IPS DF 4.7 (cell line): ENCODE data around the gene SPRY2.
"Not testable (repeated sequence)": the region's sequence is repeated elsewhere in the genome, so short reads cannot be mapped to it uniquely, and the experiment has no call there.

ENCODE experiments used
- DNase-seq: peaks from one replicate; pipeline ENCODE4 v3.0.0-alpha.2; 2013; ENCODE audit warnings: low spot score; ENCODE audit errors: extremely low read depth

Gene SPRY2

DNA sequence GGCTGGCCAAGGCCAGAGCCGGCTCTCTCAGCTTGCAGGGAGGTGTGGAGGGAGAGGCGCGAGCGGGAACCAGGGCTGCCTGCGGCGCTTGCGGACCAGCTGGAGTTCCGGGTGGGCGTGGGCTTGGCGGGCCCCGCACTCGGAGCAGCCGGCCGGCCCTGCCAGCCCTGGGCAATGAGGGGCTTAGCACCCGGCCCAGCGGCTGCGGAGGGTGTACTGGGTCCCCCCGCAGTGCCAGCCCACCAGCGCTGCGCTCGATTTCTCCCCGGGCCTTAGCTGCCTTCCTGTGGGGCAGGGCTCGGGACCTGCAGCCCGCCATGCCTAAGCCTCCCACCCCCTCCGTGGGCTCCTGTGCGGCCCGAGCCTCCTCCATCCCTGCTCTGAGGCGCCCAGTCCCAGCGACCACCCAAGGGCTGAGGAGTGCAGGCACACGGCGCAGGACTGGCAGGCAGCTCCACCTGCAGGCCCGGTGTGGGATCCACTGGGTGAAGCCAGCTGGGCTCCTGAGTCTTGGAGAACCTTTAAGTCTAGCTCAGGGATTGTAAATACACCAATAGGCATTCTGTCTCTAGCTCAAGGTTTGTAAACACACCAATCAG, 14.7 kb upstream of the SPRY2 start:
- not testable (repeated sequence) for DNase-seq

- no peak for DNase-seq
Measured at GRCh38 chr13:80348750-80349149, 7.8 kb upstream of the SPRY2 start.

- DNase-seq = no peak
Measured at GRCh38 chr13:80348314-80348713, 7.4 kb upstream of the SPRY2 start.

GRCh38 chr13:80345771-80346510, 5.0 kb upstream of the SPRY2 start:
- no peak for DNase-seq

DNA sequence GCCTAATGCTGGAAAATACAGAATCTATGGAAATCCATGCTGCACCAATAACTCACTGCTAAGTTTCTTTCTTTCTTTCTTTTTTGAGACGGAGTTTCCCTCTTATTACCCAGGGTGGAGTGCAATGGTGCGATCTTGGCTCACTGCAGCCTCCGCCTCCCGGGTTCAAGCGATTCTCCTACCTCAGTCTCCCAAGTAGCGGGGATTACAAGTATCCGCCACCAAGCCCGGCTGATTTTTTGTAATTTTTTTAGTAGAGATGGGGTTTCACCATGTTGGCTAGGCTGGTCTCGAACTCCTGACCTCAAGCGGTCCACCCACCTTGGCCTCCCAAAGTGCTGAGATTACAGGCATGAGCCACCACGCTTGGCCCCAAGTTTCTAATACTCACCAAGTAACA, 3.1 kb upstream of the SPRY2 start:
- not testable (repeated sequence) for DNase-seq

DNA sequence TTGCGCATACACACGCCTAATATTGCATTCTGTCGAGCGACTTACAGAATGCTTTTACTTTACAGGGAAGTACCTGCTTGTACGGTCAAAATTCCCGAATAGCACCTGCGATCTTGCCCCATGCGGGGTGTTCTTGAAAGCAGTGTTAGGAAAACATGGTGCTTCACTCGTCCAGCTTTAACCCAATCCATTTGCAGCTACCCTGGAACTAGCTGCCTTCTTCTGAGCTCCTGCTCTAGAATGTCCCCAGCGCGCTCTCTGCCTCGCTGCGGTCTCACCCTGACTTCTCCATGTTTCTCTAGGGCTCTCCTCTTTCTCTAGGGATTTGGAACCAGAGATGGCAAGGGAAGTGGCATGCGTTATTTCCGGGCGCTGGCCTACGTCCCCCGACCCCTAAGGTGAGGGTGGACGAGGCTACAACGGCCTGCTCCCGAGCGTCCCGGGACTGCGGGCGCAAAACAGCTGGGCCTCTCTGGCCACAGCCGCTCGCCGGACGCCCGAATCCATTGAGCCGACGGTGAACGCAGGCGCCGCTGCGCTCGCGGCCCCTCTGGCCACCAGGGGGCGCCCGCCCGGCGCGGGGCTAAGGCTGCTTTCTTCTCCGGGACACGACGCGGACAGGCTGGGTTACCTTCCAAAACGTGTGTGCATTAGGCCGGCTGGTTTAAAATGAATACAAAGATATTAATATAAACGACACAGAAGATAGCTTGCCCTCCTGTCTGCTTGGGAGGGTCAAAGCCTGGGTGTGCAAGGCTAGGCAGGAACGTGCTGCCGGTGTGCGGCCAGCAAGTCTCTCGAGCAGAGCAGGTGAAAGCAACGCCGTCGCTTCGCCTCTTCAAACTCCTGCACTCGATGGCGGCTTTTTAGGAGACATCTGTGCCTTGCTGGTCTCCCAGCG, 1.8 kb upstream of the SPRY2 start:
- DNase-seq = no peak

- DNase-seq = no peak
Measured at GRCh38 chr13:80341756-80342370, 937 bp upstream of the SPRY2 start.

DNA sequence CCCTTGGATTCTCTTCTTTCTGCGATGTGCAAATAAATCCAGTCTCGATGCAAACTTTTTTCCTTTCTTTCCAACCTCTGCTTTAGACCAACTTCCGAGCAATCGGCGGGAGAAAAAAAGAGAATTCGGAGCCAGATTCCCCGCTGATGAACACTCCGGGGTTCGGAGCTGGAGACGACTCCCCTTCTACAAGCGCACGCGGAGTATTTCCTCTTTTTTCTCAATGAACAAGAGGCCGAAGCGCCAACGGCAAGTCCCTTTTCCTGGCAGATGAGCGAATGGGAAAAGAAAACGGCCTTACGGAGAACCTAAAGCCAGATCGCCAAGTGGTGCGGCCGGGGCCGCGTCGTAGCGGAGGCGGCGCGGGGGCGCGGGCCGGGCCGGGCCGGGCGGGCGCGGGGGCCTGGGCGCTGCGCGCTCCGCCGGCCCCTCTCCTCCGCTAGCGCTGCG, 250 bp downstream of the SPRY2 start:
- no peak for DNase-seq

- DNase-seq = no peak
Measured at GRCh38 chr13:80339912-80340650, 845 bp downstream of the SPRY2 start.

- no peak for DNase-seq
Measured at GRCh38 chr13:80339563-80339911, 1.4 kb downstream of the SPRY2 start.

- no peak for DNase-seq
Measured at GRCh38 chr13:80338781-80339562, 2.0 kb downstream of the SPRY2 start.

DNA sequence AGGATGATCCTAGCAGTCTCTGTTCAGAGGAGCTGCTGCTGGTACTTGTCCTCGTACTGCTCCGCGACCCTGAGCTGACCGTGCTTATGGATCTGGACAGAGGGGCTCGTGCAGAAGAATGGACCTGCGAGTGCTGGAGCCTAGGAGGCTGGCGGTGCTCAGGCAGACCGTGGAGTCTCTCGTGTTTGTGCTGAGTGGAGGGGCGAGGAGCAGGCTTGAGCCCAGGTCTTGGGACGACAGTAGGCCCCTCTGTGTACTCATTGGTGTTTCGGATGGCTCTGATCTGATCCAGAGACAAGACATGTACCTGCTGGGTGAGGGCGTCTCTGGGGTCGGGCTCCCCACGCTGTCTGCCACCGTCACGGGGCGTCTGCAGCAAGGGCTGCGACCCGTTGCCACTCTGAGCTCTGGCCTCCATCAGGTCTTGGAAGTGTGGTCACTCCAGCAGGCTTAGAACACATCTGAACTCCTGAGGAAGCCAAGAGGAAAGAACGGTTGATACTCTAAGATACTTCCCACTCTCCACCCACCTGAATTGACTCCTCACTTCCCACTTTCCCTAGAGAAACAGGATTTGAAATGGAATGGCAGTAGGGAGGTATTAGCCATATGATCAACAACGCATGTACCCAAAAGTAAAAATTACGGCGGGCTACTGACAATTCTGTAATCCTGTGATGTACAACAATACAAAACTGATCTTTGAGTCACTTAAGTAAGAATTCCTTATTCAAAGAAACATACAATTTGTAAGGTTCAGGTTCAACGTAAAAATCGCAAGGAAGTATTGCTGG, 3.4 kb downstream of the SPRY2 start:
- DNase-seq = no peak

GRCh38 chr13:80336776-80337287, 4.1 kb downstream of the SPRY2 start:
- DNase-seq = no peak

GRCh38 chr13:80336370-80336769, 4.6 kb downstream of the SPRY2 start:
- DNase-seq = no peak

- no peak for DNase-seq
Measured at GRCh38 chr13:80334597-80335260, 6.2 kb downstream of the SPRY2 start.

- no peak for DNase-seq
Measured at GRCh38 chr13:80331984-80332383, 8.9 kb downstream of the SPRY2 start.

DNA sequence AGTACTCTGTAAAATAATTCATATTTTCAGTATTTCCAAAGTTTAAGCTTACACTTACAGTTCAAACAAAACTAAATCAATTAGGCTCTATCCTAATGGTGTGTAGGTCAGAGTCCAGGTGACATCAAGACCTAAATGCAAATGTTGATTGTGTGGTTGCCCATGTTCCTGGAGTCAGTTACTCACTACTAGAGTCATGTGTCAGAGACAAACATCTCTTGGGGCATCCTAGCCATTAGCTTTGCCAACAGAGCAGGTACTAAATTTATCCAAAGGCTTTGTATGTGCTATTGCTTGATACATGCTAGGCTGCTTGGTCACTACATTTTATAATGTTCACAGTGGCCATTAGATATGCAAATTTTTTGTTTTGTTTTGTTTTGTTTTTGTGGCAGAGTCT, 11.7 kb downstream of the SPRY2 start:
- DNase-seq = no peak

DNA sequence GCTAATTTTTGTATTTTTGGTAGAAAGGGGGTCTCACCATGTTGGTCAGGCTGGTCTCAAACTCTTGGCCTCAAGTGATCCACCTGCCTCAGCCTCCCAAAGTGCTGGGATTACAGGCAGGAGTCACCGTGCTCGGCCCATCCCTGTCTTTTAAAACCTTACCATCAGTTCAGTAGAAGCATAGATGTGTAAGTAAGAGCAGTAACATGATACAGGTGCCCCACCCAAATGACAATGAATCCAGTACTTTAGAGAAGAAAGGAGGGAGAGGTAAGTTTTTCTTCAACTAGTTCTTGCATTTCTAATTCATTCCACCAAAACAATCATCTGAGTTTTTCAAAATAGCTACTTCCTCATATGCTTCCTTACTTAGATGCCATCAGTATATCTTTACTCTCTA, 21.9 kb downstream of the SPRY2 start:
- DNase-seq = no peak
